ENCODE data around the gene DNAJC18. TPM values are rescaled to one million over a fixed set of nuclear protein-coding genes. Genes with fewer than 3 reads are reported as not detected.

DNAJC18 gene
- total RNA-seq, 1 donor from 2014 or later = 7.6 TPM

- Histone ChIP-seq H3K4me3 (no peak overlapping the region), H3K27me3 (no peaks in the 10 kb centered on the region), H3K36me3 (no peaks in the 10 kb centered on the region), H3K4me1 (peaks cover 10% of the 10 kb centered on the region), H3K9me3 (no peaks in the 10 kb centered on the region), H3K27ac (no peak overlapping the region)
- TF ChIP-seq POLR2AphosphoS5 (IDR thresholded peaks at IDR 0.05; ENCODE audit: insufficient read depth in 1 of 2, low read depth in 1 of 2) = no peak
- DNase-seq (ENCODE audit: extremely low spot score in 2 of 2) = no peak
- intact Hi-C loops (cut with DNase I) = no loop called here
Measured at GRCh38 chr5:139456776-139457175, 17.5 kb upstream of the DNAJC18 start.

GRCh38 chr5:139454568-139455290 lies 15.4 kb upstream of the DNAJC18 start:
- Histone ChIP-seq H3K36me3 (no peaks in the 10 kb centered on the region), H3K27me3 (no peaks in the 10 kb centered on the region), H3K9me3 (no peaks in the 10 kb centered on the region), H3K4me3 (no peak overlapping the region), H3K4me1 (peaks cover 10% of the 10 kb centered on the region), H3K27ac (no peak overlapping the region)
- TF ChIP-seq POLR2AphosphoS5 (IDR thresholded peaks at IDR 0.05; ENCODE audit: insufficient read depth in 1 of 2, low read depth in 1 of 2) (no peak), POLR2A (IDR thresholded peaks at IDR 0.05) (no peak), CTCF (IDR thresholded peaks at IDR 0.05) (no peak)
- DNase-seq (ENCODE audit: extremely low spot score in 2 of 2) = no peak
- intact Hi-C loops (cut with DNase I) = no loop called here

- Histone ChIP-seq H3K4me3 (no peak overlapping the region), H3K27ac (no peak overlapping the region), H3K4me1 (peaks cover 4% of the 10 kb centered on the region), H3K36me3 (no peaks in the 10 kb centered on the region), H3K27me3 (no peaks in the 10 kb centered on the region), H3K9me3 (no peaks in the 10 kb centered on the region)
- DNase-seq (ENCODE audit: extremely low spot score in 2 of 2) = no peak
- intact Hi-C loops (cut with DNase I) = no loop called here
- no peak for TF ChIP-seq POLR2AphosphoS5 (IDR thresholded peaks at IDR 0.05; ENCODE audit: insufficient read depth in 1 of 2, low read depth in 1 of 2)
- no peak for TF ChIP-seq CTCF (IDR thresholded peaks at IDR 0.05)
- no peak for TF ChIP-seq POLR2A (IDR thresholded peaks at IDR 0.05)
Measured at GRCh38 chr5:139453683-139454567, 14.6 kb upstream of the DNAJC18 start.

- Histone ChIP-seq H3K27ac (no peak overlapping the region), H3K36me3 (no peaks in the 10 kb centered on the region), H3K4me1 (no peaks in the 10 kb centered on the region), H3K9me3 (no peaks in the 10 kb centered on the region), H3K4me3 (no peak overlapping the region), H3K27me3 (no peaks in the 10 kb centered on the region)
- no peak for TF ChIP-seq CTCF (IDR thresholded peaks at IDR 0.05)
- no peak for TF ChIP-seq POLR2AphosphoS5 (IDR thresholded peaks at IDR 0.05; ENCODE audit: insufficient read depth in 1 of 2, low read depth in 1 of 2)
- no peak for TF ChIP-seq POLR2A (IDR thresholded peaks at IDR 0.05)
- intact Hi-C loops (cut with DNase I) = no loop called here
- no peak for DNase-seq (ENCODE audit: extremely low spot score in 2 of 2)
Measured at GRCh38 chr5:139451878-139452660, 12.7 kb upstream of the DNAJC18 start.

GRCh38 chr5:139451176-139451575 lies 11.9 kb upstream of the DNAJC18 start:
- Histone ChIP-seq H3K27me3 (no peaks in the 10 kb centered on the region), H3K4me3 (no peak overlapping the region), H3K27ac (no peak overlapping the region), H3K9me3 (no peaks in the 10 kb centered on the region), H3K36me3 (no peaks in the 10 kb centered on the region), H3K4me1 (no peaks in the 10 kb centered on the region)
- no peak for TF ChIP-seq POLR2AphosphoS5 (IDR thresholded peaks at IDR 0.05; ENCODE audit: insufficient read depth in 1 of 2, low read depth in 1 of 2)
- no peak for TF ChIP-seq CTCF (IDR thresholded peaks at IDR 0.05)
- TF ChIP-seq POLR2A (IDR thresholded peaks at IDR 0.05) = no peak
- intact Hi-C loops (cut with DNase I) = no loop called here
- no peak for DNase-seq (ENCODE audit: extremely low spot score in 2 of 2)

Data from vagina (tissue), 2 donors.